HUES64 (cell line): ENCODE results near the gene NACC2.
A peak's percentile ranks its signal among the peaks of the same experiment; 100 is the strongest.

ENCODE experiments used
- H3K27ac ChIP-seq: 2 replicates; pipeline ENCODE4 v1.7.0; 2013; ENCODE audit warnings: low read depth, low read length, inconsistent platforms
- H3K27me3 ChIP-seq: 2 replicates; pipeline ENCODE4 v1.6.1; 2013; ENCODE audit warnings: mild to moderate bottlenecking, low read length; ENCODE audit not compliant: insufficient read depth
- H3K36me3 ChIP-seq: 2 replicates; pipeline ENCODE4 v1.6.1; 2013; ENCODE audit warnings: mild to moderate bottlenecking, low read length; ENCODE audit not compliant: insufficient read depth
- H3K4me1 ChIP-seq: 2 replicates; pipeline ENCODE4 v1.6.1; 2013; ENCODE audit warnings: mild to moderate bottlenecking, low read length, moderate library complexity; ENCODE audit not compliant: insufficient read depth
- H3K4me3 ChIP-seq: 2 replicates; pipeline ENCODE4 v1.5.1; 2013; ENCODE audit warnings: mild to moderate bottlenecking, low read length, moderate library complexity
- H3K9ac ChIP-seq: 2 replicates; pipeline ENCODE4 v1.6.1; 2013; ENCODE audit warnings: mild to moderate bottlenecking, low read depth, low read length
- H3K9me3 ChIP-seq: 2 replicates; pipeline ENCODE4 v1.6.1; 2013; ENCODE audit warnings: low read depth, low read length; ENCODE audit not compliant: insufficient read depth
- WGBS: fragments of 150-250, 120-280 bp; methylation state at CpG from one replicate; pipeline ENCODE4 v1.1.7; 2013; ENCODE audit warnings: missing lambda C conversion rate; 5-methylcytosine and 5-hydroxymethylcytosine counted together

The NACC2 gene

GRCh38 chr9:136099542-136099941 is 4.5 kb upstream of the NACC2 start:
- H3K27ac ChIP-seq = no peak overlapping the region
- H3K9me3 ChIP-seq = no peaks in the 10 kb centered on the region
- peaks cover 10% of the 10 kb centered on the region for H3K27me3 ChIP-seq
- peaks cover 23% of the 10 kb centered on the region for H3K4me1 ChIP-seq
- H3K4me3 ChIP-seq = no peak overlapping the region
- 73% methylated on average over 2 of the region's 25 CpGs for WGBS
- no peaks in the 10 kb centered on the region for H3K36me3 ChIP-seq
- H3K9ac ChIP-seq = no peak overlapping the region

- Histone ChIP-seq H3K9me3 (no peaks in the 10 kb centered on the region), H3K27ac (no peak overlapping the region), H3K36me3 (no peaks in the 10 kb centered on the region), H3K27me3 (peaks cover 17% of the 10 kb centered on the region), H3K4me3 (no peak overlapping the region), H3K4me1 (peaks cover 22% of the 10 kb centered on the region), H3K9ac (no peak overlapping the region)
- 83% methylated on average over 14 of the region's 14 CpGs for WGBS
Measured at GRCh38 chr9:136098844-136099243, 3.8 kb upstream of the NACC2 start.

GRCh38 chr9:136098210-136098609 is 3.1 kb upstream of the NACC2 start:
- Histone ChIP-seq H3K27ac (no peak overlapping the region), H3K4me1 (peaks cover 20% of the 10 kb centered on the region), H3K9me3 (no peaks in the 10 kb centered on the region), H3K36me3 (no peaks in the 10 kb centered on the region), H3K9ac (no peak overlapping the region), H3K4me3 (no peak overlapping the region), H3K27me3 (peaks cover 23% of the 10 kb centered on the region)
- 93% methylated on average over 11 of the region's 11 CpGs for WGBS

- Histone ChIP-seq H3K4me1 (peaks cover 22% of the 10 kb centered on the region), H3K4me3 (no peak overlapping the region), H3K36me3 (no peaks in the 10 kb centered on the region), H3K9me3 (no peaks in the 10 kb centered on the region), H3K27ac (no peak overlapping the region), H3K27me3 (peaks cover 23% of the 10 kb centered on the region), H3K9ac (no peak overlapping the region)
- WGBS = 78% methylated on average over 2 of the region's 5 CpGs
Measured at GRCh38 chr9:136096505-136097001, 1.5 kb upstream of the NACC2 start.

- H3K27me3 ChIP-seq = peaks cover 23% of the 10 kb centered on the region
- H3K9me3 ChIP-seq = no peaks in the 10 kb centered on the region
- peak overlapping the region; percentile 55 for H3K9ac ChIP-seq
- peak overlapping the region; percentile 63 for H3K4me3 ChIP-seq
- WGBS = 5% methylated on average over 74 of the region's 74 CpGs
- no peaks in the 10 kb centered on the region for H3K36me3 ChIP-seq
- H3K27ac ChIP-seq = no peak overlapping the region
- peaks cover 25% of the 10 kb centered on the region for H3K4me1 ChIP-seq
Measured at GRCh38 chr9:136093995-136094881, 851 bp downstream of the NACC2 start.

GRCh38 chr9:136093346-136093986 is 1.6 kb downstream of the NACC2 start:
- H3K27me3 ChIP-seq = peaks cover 23% of the 10 kb centered on the region
- peaks cover 21% of the 10 kb centered on the region for H3K4me1 ChIP-seq
- WGBS = 46% methylated on average over 16 of the region's 16 CpGs
- H3K9ac ChIP-seq = peak overlapping the region; percentile 55; the same call in 1 of the 2 replicates
- no peaks in the 10 kb centered on the region for H3K36me3 ChIP-seq
- H3K27ac ChIP-seq = no peak overlapping the region
- peak overlapping the region; percentile 63 for H3K4me3 ChIP-seq
- no peaks in the 10 kb centered on the region for H3K9me3 ChIP-seq

GRCh38 chr9:136092741-136093140 is 2.3 kb downstream of the NACC2 start:
- Histone ChIP-seq H3K9me3 (no peaks in the 10 kb centered on the region), H3K36me3 (no peaks in the 10 kb centered on the region), H3K9ac (no peak overlapping the region), H3K4me1 (peaks cover 21% of the 10 kb centered on the region), H3K27me3 (peaks cover 23% of the 10 kb centered on the region), H3K4me3 (no peak overlapping the region), H3K27ac (no peak overlapping the region; the same call in 1 of the 2 replicates)
- 88% methylated on average over 9 of the region's 9 CpGs for WGBS

GRCh38 chr9:136092353-136092650 is 2.8 kb downstream of the NACC2 start:
- Histone ChIP-seq H3K4me1 (peaks cover 21% of the 10 kb centered on the region), H3K27me3 (peaks cover 23% of the 10 kb centered on the region), H3K27ac (peak overlapping the region; percentile 25; the same call in 1 of the 2 replicates), H3K36me3 (no peaks in the 10 kb centered on the region), H3K4me3 (no peak overlapping the region), H3K9ac (no peak overlapping the region), H3K9me3 (no peaks in the 10 kb centered on the region)
- WGBS = 85% methylated on average over 10 of the region's 10 CpGs

GRCh38 chr9:136091582-136092352 is 3.3 kb downstream of the NACC2 start:
- 85% methylated on average over 20 of the region's 20 CpGs for WGBS
- no peaks in the 10 kb centered on the region for H3K9me3 ChIP-seq
- 0 out of 2 replicates have a peak overlapping the region, but pooled peaks have one; percentile 30 for H3K9ac ChIP-seq
- peak overlapping the region; percentile 68 for H3K27ac ChIP-seq
- no peaks in the 10 kb centered on the region for H3K36me3 ChIP-seq
- H3K4me3 ChIP-seq = no peak overlapping the region
- peaks cover 23% of the 10 kb centered on the region for H3K27me3 ChIP-seq
- peaks cover 21% of the 10 kb centered on the region for H3K4me1 ChIP-seq

- H3K4me3 ChIP-seq = no peak overlapping the region
- H3K36me3 ChIP-seq = no peaks in the 10 kb centered on the region
- WGBS = 83% methylated on average over 22 of the region's 22 CpGs
- H3K9me3 ChIP-seq = no peaks in the 10 kb centered on the region
- peak overlapping the region; percentile 30; the same call in 1 of the 2 replicates for H3K9ac ChIP-seq
- peak overlapping the region; percentile 68 for H3K27ac ChIP-seq
- H3K4me1 ChIP-seq = peaks cover 21% of the 10 kb centered on the region
- H3K27me3 ChIP-seq = peaks cover 19% of the 10 kb centered on the region
Measured at GRCh38 chr9:136090768-136091581, 4.1 kb downstream of the NACC2 start.
